GM21447 (cell line): ENCODE measurements around the gene PCDH8.
A peak's percentile ranks its signal among the peaks of the same experiment; 100 is the strongest.
"Not testable (repeated sequence)": the region's sequence is repeated elsewhere in the genome, so short reads cannot be mapped to it uniquely, and the experiment has no call there.

ENCODE experiments used
- ATAC-seq: cut with Tn5 transposase; IDR thresholded peaks from one replicate; pipeline ENCODE4 v1.9.1; 2021; ENCODE audit not compliant: unreplicated experiment

PCDH8 gene

DNA sequence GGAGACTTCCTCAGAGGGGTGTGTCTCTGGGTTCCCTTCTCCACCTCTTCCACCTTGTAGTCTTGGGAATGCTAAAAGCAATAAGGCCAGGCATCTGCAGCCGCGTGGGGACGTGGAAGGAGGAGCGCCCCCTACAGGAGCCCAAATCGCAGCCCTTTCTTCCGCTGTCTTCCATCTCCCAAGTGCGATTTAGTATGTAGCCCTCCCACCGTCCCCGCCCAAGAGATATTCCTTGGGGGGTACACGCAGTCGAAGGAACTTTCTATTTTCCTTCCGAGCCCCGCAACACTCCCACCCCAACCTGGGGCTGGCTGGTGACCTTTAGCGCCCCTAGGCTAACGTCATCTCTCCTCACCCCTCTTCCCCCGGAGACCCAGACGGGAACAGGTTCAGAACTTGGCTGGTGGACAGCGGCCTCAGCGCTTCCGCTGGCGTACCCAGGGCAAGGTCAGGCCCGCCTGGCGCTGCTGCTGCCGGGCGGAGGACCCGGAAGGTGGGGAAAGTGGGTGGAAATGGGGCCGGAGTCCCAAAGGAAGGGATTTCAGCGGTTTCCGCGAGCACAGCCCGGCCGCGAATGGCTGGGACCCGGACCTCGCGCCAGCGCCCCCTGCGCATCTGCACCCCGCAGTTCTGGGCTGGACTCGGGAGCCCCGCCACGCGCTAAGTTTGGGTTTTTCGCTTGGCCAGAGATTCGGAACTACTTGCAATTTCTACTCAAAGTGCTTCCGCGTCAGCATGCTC lies 2.1 kb upstream of the PCDH8 start:
- peak; percentile 59 for ATAC-seq

GRCh38 chr13:52850072-52850395 lies 1.6 kb upstream of the PCDH8 start:
- no peak for ATAC-seq

DNA sequence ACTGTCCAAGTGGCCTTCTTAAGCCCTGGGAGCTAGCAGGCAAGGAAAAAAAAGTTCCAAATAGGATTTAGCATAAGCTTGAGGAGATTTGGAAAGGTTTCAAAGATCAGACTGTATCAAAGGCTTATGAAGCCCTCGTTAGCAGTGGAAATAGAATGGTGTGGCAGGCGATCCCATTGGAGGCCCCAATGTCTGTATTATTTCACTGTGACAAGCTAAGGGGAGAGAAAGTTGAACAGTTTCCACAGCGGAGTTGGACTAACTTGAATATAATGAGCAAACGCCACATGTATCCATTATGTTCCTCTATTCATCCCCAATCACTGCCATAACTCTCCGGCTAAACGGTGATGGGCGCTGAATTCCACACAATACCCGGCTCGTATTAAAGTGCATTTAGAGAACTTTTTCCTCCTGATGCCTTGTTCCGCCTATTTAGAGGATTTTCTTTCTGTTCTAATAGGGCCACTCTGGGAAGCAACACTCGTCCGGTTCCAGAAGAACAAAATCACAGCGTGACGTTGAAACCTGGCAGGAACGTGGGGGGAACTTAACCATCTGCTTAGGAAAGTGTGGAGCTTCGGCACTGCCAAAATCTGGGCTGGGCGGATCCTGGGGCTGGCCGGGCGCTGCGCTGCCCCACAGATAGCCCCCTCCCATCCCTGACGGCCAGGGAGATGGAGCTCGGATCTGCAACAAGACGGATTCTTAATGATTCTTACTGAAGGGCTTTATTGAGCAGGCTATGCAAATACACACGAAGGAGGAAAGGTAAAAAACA lies 1.0 kb upstream of the PCDH8 start:
- ATAC-seq, result no peak

DNA sequence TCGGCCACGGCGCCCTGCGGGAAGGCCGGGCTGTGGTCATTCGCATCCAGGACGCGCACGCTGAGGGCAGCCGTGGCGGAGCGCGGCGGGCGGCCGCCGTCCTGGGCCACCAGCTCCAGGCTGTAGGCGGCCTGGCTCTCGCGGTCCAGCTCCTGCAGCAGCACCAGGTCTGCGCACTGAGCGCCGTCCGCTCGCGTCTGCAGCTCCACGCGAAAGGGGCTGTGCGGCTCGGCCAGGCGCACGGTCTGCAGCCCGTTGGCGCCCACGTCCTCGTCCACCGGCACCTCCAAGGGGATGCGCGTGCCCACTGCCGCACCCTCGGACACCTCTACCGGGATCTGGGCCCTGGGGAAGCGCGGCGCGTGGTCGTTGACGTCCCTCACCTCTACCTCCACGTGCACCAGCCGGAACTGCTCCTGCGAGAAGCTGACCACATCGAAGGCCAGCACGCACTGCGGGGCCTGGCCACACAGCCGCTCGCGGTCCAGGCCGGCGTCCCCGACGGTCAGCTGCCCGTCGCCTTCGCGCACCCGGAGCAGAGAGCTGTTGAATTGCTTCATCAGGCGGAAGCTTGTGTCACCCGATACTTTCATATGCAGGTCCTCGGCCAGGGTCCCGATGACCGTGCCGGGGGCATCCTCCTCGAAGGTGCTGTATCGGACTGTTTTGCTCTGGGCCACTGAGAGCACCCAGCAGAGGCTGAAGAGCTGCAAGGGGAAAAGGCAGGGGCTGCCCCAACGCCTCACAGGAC lies 583 bp downstream of the PCDH8 start:
- ATAC-seq, result no peak

GRCh38 chr13:52847322-52847681 lies 1.1 kb downstream of the PCDH8 start:
- no peak for ATAC-seq

- no peak for ATAC-seq
These were observed 1.7 kb downstream of the PCDH8 start for GRCh38 chr13:52846567-52847321.

DNA sequence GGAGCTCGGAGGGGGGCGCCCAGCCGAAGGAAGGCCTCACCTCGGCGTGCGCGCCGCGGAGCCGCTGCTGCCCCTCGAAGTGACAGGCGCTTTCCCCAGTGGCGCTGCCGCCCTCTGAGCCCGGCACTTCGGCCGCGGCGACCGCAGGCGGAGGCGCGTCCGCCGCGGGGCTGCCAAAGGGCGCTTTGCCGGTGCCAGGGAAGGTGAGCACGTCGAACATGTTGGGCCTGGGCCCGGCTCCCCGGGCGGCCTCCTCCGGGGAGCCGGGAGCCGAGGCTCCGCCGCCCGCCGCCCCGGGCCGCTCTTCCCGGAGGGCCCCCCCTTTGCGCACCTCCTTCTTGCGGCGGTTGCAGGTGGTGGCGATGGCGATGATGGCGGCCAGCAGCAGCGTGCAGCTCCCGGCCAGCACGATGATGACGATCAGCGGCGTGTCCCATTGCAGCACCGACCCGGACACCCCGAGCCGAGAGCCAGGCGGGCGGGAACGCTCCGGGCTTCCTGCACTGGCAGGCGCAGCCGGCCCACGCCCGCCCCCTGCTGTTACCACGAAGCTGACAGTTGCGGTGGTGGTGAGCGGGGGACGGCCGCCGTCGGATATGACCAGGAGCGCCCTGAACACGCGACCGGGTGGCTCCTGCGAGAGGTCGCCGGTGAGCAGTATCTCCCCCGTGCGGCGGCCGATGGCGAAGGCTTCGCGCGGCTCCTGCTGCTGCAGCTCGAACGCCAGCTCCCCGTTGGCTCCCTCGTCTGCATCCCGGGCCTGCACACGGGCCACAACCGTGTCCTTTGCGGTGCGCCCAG lies 2.5 kb downstream of the PCDH8 start:
- no peak for ATAC-seq

GRCh38 chr13:52845334-52845761 lies 3.1 kb downstream of the PCDH8 start:
- ATAC-seq, result no peak

GRCh38 chr13:52844836-52845235 lies 3.6 kb downstream of the PCDH8 start:
- ATAC-seq, result no peak

GRCh38 chr13:52842441-52842840 lies 6.0 kb downstream of the PCDH8 start:
- ATAC-seq, result no peak

GRCh38 chr13:52840066-52840465 lies 8.4 kb downstream of the PCDH8 start:
- ATAC-seq, result no peak

GRCh38 chr13:52838433-52839107 lies 9.9 kb downstream of the PCDH8 start:
- no peak for ATAC-seq

GRCh38 chr13:52837850-52838249 lies 10.6 kb downstream of the PCDH8 start:
- no peak for ATAC-seq

- no peak for ATAC-seq
These were observed 13.2 kb downstream of the PCDH8 start for GRCh38 chr13:52835071-52835839.

GRCh38 chr13:52833296-52833875 lies 15.1 kb downstream of the PCDH8 start:
- no peak for ATAC-seq

DNA sequence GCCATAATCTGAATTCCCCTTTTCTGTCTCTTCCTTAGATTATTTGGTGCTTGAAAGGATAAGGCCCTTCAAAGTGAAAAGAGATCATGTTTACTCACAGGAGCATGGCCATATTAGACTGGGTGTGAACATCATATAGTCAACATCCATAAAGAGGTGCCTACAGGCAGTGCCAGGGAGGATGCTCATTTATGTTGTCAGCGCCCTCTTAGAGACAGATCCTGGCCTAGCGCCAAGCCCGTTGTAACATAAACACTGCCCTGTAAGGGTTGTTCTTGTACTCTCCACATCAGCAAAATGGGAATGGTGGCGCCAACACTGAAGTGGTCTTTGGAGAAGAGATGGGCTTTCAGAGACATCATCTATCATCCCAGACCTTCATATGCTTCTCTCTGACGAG lies 16.1 kb downstream of the PCDH8 start:
- no peak for ATAC-seq

DNA sequence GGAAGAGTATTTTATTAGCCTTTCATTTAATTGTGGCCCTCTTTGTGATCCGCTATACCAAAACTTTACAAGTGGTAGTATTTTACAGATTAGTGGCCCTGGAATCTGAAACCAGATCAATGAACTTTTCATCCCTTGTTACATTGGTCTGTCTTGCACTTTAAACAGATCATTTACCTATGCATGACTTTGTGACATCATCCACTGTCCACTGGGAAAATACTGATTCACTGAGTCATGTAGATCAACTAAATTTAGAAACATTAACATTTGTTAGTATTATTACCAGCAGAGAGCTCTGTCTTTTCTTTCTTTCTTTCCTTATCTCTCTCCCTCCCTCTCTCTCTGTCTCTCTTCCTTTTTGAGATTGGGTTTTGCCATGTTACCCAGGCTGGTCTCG lies 17.5 kb downstream of the PCDH8 start:
- ATAC-seq, result no peak

- no peak for ATAC-seq
These were observed 20.6 kb downstream of the PCDH8 start for GRCh38 chr13:52827839-52828238.

- ATAC-seq, result not testable (repeated sequence)
These were observed 30.6 kb downstream of the PCDH8 start for GRCh38 chr13:52817886-52818285.
